K562 (cell line): ENCODE results near the gene SPATA21.

Source experiments
- BCLAF1 ChIP-seq, 2 experiments: fragments of 450-650 bp in 1 of 2; IDR thresholded peaks; 2 replicates each; pipeline ENCODE4 v1.6.1; 2011 to 2017; ENCODE audit warnings: low read depth in 2 of 2, antibody characterized with exemption in 1 of 2, borderline replicate concordance in 1 of 2, low read length in 1 of 2, mild to moderate bottlenecking in 1 of 2, mixed read lengths in 1 of 2; ENCODE audit not compliant: control insufficient read depth in 1 of 2
- ETV6 ChIP-seq, 3 experiments: fragments of 150-350 bp in 1 of 3; sonication (generic) in 1 of 3; formaldehyde crosslinking in 1 of 3; IDR thresholded peaks; 2 replicates each; pipeline versions ENCODE4 v1.6.1 to v1.8.0; 2014 to 2022; ENCODE audit warnings: borderline replicate concordance in 2 of 3, low read depth in 2 of 3, antibody characterized with exemption in 1 of 3, low read length in 1 of 3, mild to moderate bottlenecking in 1 of 3, missing genetic modification reagents in 1 of 3
- EZH2 ChIP-seq: IDR thresholded peaks from 2 replicates; pipeline ENCODE4 v1.6.1; 2012; ENCODE audit warnings: low read depth, mild to moderate bottlenecking, inconsistent platforms, low read length, borderline replicate concordance
- MAZ ChIP-seq, 2 experiments: fragments of 450-650 bp in 1 of 2; sonication (generic) in 1 of 2; formaldehyde crosslinking; IDR thresholded peaks in 1 of 2; conservative IDR thresholded peaks in 1 of 2; 2 replicates each; pipeline versions ENCODE4 v1.4.0 to v1.5.0; 2020; ENCODE audit warnings: mild to moderate bottlenecking in 1 of 2, missing genetic modification reagents in 1 of 2
- NFYB ChIP-seq: IDR thresholded peaks from 2 replicates; pipeline ENCODE4 v1.6.1; 2011; ENCODE audit warnings: mild to moderate bottlenecking, moderate library complexity; ENCODE audit not compliant: insufficient read length; ENCODE audit errors: extremely low read depth
- RNF219 ChIP-seq: fragments of 250-450 bp; sonication (Bioruptor Pico); IDR thresholded peaks from 2 replicates; pipeline ENCODE4 v1.5.0; 2022; ENCODE audit warnings: mild to moderate bottlenecking
- ZNF589 ChIP-seq: fragments of 200-800 bp; sonication (Bioruptor generic); IDR thresholded peaks from 2 replicates; pipeline ENCODE4 v1.6.1; 2016; ENCODE audit warnings: low read depth, missing genetic modification characterization, missing compliant biosample characterization
- TF ChIP-seq, protein P1 (sequence below): fragments of 250-450 bp; sonication (Bioruptor Pico); IDR thresholded peaks from 2 replicates; pipeline ENCODE4 v1.5.1; 2021; ENCODE audit warnings: mild to moderate bottlenecking
- TF ChIP-seq, protein P2 (sequence below): fragments of 250-450 bp; sonication (Bioruptor Pico); IDR thresholded peaks from 2 replicates; pipeline ENCODE4 v1.8.0; 2022; ENCODE audit warnings: moderate library complexity, mild to moderate bottlenecking, inconsistent platforms
- TF ChIP-seq, protein P3 (sequence below): fragments of 250-450 bp; sonication (Bioruptor Pico); IDR thresholded peaks from 2 replicates; pipeline ENCODE4 v1.5.0; 2020; ENCODE audit warnings: mild to moderate bottlenecking, borderline replicate concordance

- TF ChIP-seq EZH2 = no peak
- TF ChIP-seq, protein P1, sequence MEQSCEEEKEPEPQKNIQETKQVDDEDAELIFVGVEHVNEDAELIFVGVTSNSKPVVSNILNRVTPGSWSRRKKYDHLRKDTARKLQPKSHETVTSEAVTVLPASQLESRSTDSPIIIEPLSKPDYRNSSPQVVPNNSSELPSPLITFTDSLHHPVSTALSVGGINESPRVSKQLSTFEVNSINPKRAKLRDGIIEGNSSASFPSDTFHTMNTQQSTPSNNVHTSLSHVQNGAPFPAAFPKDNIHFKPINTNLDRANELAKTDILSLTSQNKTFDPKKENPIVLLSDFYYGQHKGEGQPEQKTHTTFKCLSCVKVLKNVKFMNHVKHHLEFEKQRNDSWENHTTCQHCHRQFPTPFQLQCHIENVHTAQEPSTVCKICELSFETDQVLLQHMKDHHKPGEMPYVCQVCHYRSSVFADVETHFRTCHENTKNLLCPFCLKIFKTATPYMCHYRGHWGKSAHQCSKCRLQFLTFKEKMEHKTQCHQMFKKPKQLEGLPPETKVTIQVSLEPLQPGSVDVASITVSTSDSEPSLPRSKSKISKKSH (CRISPR knock-in tag) = no peak
- no peak for TF ChIP-seq ETV6 (IDR thresholded peaks at IDR 0.05; ENCODE audit: borderline replicate concordance in 1 of 2, low read depth in 2 of 2, low read length in 1 of 2)
- no peak for TF ChIP-seq ETV6 (CRISPR knock-in tag; IDR thresholded peaks at IDR 0.05; ENCODE audit: borderline replicate concordance)
- TF ChIP-seq, protein P2, sequence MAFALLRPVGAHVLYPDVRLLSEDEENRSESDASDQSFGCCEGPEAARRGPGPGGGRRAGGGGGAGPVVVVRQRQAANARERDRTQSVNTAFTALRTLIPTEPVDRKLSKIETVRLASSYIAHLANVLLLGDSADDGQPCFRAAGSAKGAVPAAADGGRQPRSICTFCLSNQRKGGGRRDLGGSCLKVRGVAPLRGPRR = no peak
- TF ChIP-seq ZNF589 (CRISPR knock-in tag) = no peak
- TF ChIP-seq MAZ (CRISPR knock-in tag; conservative IDR thresholded peaks at IDR 0.05 in 1 of 2, IDR thresholded peaks at IDR 0.05 in 1 of 2) = no peak
- no peak for TF ChIP-seq BCLAF1 (IDR thresholded peaks at IDR 0.05; ENCODE audit: borderline replicate concordance in 1 of 2, control insufficient read depth in 1 of 2, low read depth in 2 of 2, low read length in 1 of 2)
- no peak for TF ChIP-seq NFYB
- TF ChIP-seq, protein P3, sequence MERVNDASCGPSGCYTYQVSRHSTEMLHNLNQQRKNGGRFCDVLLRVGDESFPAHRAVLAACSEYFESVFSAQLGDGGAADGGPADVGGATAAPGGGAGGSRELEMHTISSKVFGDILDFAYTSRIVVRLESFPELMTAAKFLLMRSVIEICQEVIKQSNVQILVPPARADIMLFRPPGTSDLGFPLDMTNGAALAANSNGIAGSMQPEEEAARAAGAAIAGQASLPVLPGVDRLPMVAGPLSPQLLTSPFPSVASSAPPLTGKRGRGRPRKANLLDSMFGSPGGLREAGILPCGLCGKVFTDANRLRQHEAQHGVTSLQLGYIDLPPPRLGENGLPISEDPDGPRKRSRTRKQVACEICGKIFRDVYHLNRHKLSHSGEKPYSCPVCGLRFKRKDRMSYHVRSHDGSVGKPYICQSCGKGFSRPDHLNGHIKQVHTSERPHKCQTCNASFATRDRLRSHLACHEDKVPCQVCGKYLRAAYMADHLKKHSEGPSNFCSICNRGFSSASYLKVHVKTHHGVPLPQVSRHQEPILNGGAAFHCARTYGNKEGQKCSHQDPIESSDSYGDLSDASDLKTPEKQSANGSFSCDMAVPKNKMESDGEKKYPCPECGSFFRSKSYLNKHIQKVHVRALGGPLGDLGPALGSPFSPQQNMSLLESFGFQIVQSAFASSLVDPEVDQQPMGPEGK = no peak
- TF ChIP-seq RNF219 = no peak
Measured at GRCh38 chr1:16372535-16373285, 64.5 kb downstream of the SPATA21 start.
